Jurkat, Clone E6-1 (cell line): ENCODE measurements around the gene NAALAD2. TPM values are rescaled to one million over a fixed set of nuclear protein-coding genes. Genes with fewer than 3 reads are reported as not detected.
"Not testable (repeated sequence)": the region's sequence is repeated elsewhere in the genome, so short reads cannot be mapped to it uniquely, and the experiment has no call there.

ENCODE experiments used
- DNase-seq: peaks from one replicate; pipeline ENCODE4 v3.0.0-alpha.2; 2011; ENCODE audit warnings: low read depth, low spot score
- H3K4me3 ChIP-seq: 2 replicates; pipeline ENCODE4 v1.5.1; 2011; ENCODE audit warnings: mild to moderate bottlenecking, low read length, control low read depth, moderate library complexity
- polyA plus RNA-seq: library from polyadenylated mRNA; unstranded; fragments of >200 nt; gene quantifications from one replicate; pipeline ENCODE4 v1.2.1, GENCODE V29; 2012; ENCODE audit warnings: missing spikeins; ENCODE audit not compliant: insufficient read length, insufficient read depth

Gene NAALAD2
- polyA plus RNA-seq: not detected

- no peak for DNase-seq
- H3K4me3 ChIP-seq: no peak within 1 kb of the TSS
These were observed at the start of gene NAALAD2 for GRCh38 chr11:90134478-90135003. Gene NAALAD2 (plus strand): TSS chr11:90134663. CDS start chr11:90134759, 96 bp downstream.

GRCh38 chr11:90085650-90086049 is 48.8 kb upstream of the NAALAD2 start, which contains the start of gene UBTFL1:
Gene UBTFL1 (plus strand): TSS chr11:90085950. CDS start chr11:90085950, 0 bp downstream.
- H3K4me3 ChIP-seq, DNase-seq: not testable (repeated sequence)

GRCh38 chr11:90088731-90089130 is 45.7 kb upstream of the NAALAD2 start:
- DNase-seq, H3K4me3 ChIP-seq: not testable (repeated sequence)

- not testable (repeated sequence) for H3K4me3 ChIP-seq, DNase-seq
These were observed 39.1 kb upstream of the NAALAD2 start for GRCh38 chr11:90095230-90095924.

GRCh38 chr11:90098261-90098660 is 36.2 kb upstream of the NAALAD2 start:
- H3K4me3 ChIP-seq, DNase-seq: not testable (repeated sequence)

- no peak overlapping the region for H3K4me3 ChIP-seq
- peak; percentile 32 for DNase-seq
These were observed 34.0 kb upstream of the NAALAD2 start for GRCh38 chr11:90100431-90100830.

- DNase-seq: no peak
- no peak overlapping the region for H3K4me3 ChIP-seq
These were observed 20.9 kb upstream of the NAALAD2 start for GRCh38 chr11:90113541-90113940.

- no peak overlapping the region for H3K4me3 ChIP-seq
- no peak for DNase-seq
These were observed 14.3 kb upstream of the NAALAD2 start for GRCh38 chr11:90120191-90120590.

GRCh38 chr11:90124371-90124770 is 10.1 kb upstream of the NAALAD2 start:
- no peak overlapping the region for H3K4me3 ChIP-seq
- DNase-seq: peak; percentile 2

GRCh38 chr11:90124946-90125345 is 9.5 kb upstream of the NAALAD2 start:
- H3K4me3 ChIP-seq: no peak overlapping the region
- no peak for DNase-seq

GRCh38 chr11:90133560-90134477 is 644 bp upstream of the NAALAD2 start:
- no peak overlapping the region for H3K4me3 ChIP-seq
- DNase-seq: no peak

- H3K4me3 ChIP-seq: no peak overlapping the region
- no peak for DNase-seq
These were observed 553 bp downstream of the NAALAD2 start for GRCh38 chr11:90135016-90135415.

GRCh38 chr11:90148900-90149299 is 14.4 kb downstream of the NAALAD2 start:
- H3K4me3 ChIP-seq: no peak overlapping the region
- no peak for DNase-seq

GRCh38 chr11:90166982-90167573 is 32.6 kb downstream of the NAALAD2 start:
- DNase-seq, H3K4me3 ChIP-seq: not testable (repeated sequence)

GRCh38 chr11:90167704-90168103 is 33.2 kb downstream of the NAALAD2 start:
- not testable (repeated sequence) for H3K4me3 ChIP-seq, DNase-seq

GRCh38 chr11:90168571-90168970 is 34.1 kb downstream of the NAALAD2 start:
- DNase-seq: no peak
- H3K4me3 ChIP-seq: no peak overlapping the region

GRCh38 chr11:90171359-90171758 is 36.9 kb downstream of the NAALAD2 start:
- H3K4me3 ChIP-seq: no peak overlapping the region
- no peak for DNase-seq

GRCh38 chr11:90176069-90176468 is 41.6 kb downstream of the NAALAD2 start:
- no peak overlapping the region for H3K4me3 ChIP-seq
- no peak for DNase-seq

- DNase-seq: no peak
These were observed 44.3 kb downstream of the NAALAD2 start for GRCh38 chr11:90178751-90179150.

More at GRCh38 chr11:90178751-90179150, 44.3 kb downstream of the NAALAD2 start:
- no peak overlapping the region for H3K4me3 ChIP-seq
